Testis (tissue), 2 donors: Measurements from ENCODE around the gene RNPC3.

Experiments used
- CTCF ChIP-seq, 3 experiments: fragments of 450-650 bp in 2 of 3; fragments of 200-600 bp in 1 of 3; sonication (generic) in 1 of 3; IDR thresholded peaks; one replicate each; pipeline ENCODE4 v1.5.1; 2016 to 2019; ENCODE audit warnings: antibody characterized with exemption in 3 of 3, mild to moderate bottlenecking in 2 of 3, moderate library complexity in 1 of 3
- POLR2A ChIP-seq: fragments of 450-650 bp; IDR thresholded peaks from one replicate; pipeline ENCODE4 v1.6.1; 2017; ENCODE audit warnings: antibody characterized with exemption, mild to moderate bottlenecking, moderate library complexity

- TF ChIP-seq CTCF (IDR thresholded peaks at IDR 0.05) = no peak
- no peak for TF ChIP-seq POLR2A
These were observed 8.8 kb upstream of the RNPC3 start for GRCh38 chr1:103516693-103517092.
